GM13976 (cell line): ENCODE data around the gene SMAD5.

Experiments used
- DNase-seq: peaks from one replicate; pipeline ENCODE4 v3.0.0; 2012; ENCODE audit warnings: low spot score
- CTCF ChIP-seq: IDR thresholded peaks from 2 replicates; pipeline ENCODE4 v1.5.1; 2012; ENCODE audit warnings: borderline replicate concordance, mild to moderate bottlenecking; ENCODE audit not compliant: insufficient read depth; ENCODE audit errors: extremely low read depth, missing control alignments, control extremely low read depth
- in situ Hi-C: fragments of 300-500 bp; cut with MboI; formaldehyde crosslinking; loops from one replicate; pipeline ENCODE4 v1.12.0; 2022; ENCODE audit warnings: low sequenced_read_pairs, mixed read lengths, inconsistent platforms; ENCODE audit not compliant: unreplicated experiment

The SMAD5 gene

GRCh38 chr5:136192015-136192525 is 59.4 kb downstream of the SMAD5 start:
- TF ChIP-seq CTCF: no peak
- DNase-seq: peak; percentile 34
- in situ Hi-C loops: no loop called here

GRCh38 chr5:136192526-136193321 is 60.1 kb downstream of the SMAD5 start, which contains the start of gene SMIM32:
Gene SMIM32 (minus strand): TSS chr5:136193162. CDS start chr5:136192524, 638 bp downstream.
- no peak for TF ChIP-seq CTCF
- in situ Hi-C loops: no loop called here
- peak; percentile 24 for DNase-seq

GRCh38 chr5:136193322-136193935 is 60.8 kb downstream of the SMAD5 start:
- DNase-seq: peak; percentile 20
- in situ Hi-C loops: no loop called here
- no peak for TF ChIP-seq CTCF

GRCh38 chr5:136194576-136194975 is 61.9 kb downstream of the SMAD5 start:
- in situ Hi-C loops: no loop called here
- TF ChIP-seq CTCF: no peak
- peak; percentile 7 for DNase-seq

GRCh38 chr5:136195971-136196820 is 63.6 kb downstream of the SMAD5 start:
- TF ChIP-seq CTCF: no peak
- in situ Hi-C loops: no loop called here
- DNase-seq: no peak

- in situ Hi-C loops: no loop called here
- DNase-seq: no peak
- no peak for TF ChIP-seq CTCF
These were observed 65.0 kb downstream of the SMAD5 start for GRCh38 chr5:136197462-136198142.
